Gastrocnemius medialis (tissue), 4 donors: ENCODE data around the gene SIRT5.

ENCODE experiments used
- CTCF ChIP-seq, 5 experiments: fragments of 450-650 bp in 3 of 5; fragments of 200-600 bp in 2 of 5; sonication (generic) in 2 of 5; IDR thresholded peaks in 4 of 5; conservative IDR thresholded peaks in 1 of 5; 1 replicate in 4 of 5; 2 replicates in 1 of 5; pipeline ENCODE4 v1.5.1; 2016 to 2019; ENCODE audit warnings: antibody characterized with exemption in 5 of 5, mild to moderate bottlenecking in 3 of 5, moderate library complexity in 3 of 5
- POLR2A ChIP-seq, 2 donors: fragments of 450-650 bp; IDR thresholded peaks; one replicate each; pipeline ENCODE4 v1.6.1; 2017; ENCODE audit warnings: antibody characterized with exemption in 2 of 2, mild to moderate bottlenecking in 2 of 2, moderate library complexity in 2 of 2

GRCh38 chr6:13615792-13616120, 41.4 kb downstream of the SIRT5 start:
- TF ChIP-seq POLR2A (IDR thresholded peaks at IDR 0.05): no peak
- TF ChIP-seq CTCF (IDR thresholded peaks at IDR 0.05 in 4 of 5, conservative IDR thresholded peaks at IDR 0.05 in 1 of 5): no peak
